ENCODE data around the gene PTPRJ.

GRCh38 chr11:48033918-48034341 lies 53.6 kb downstream of the PTPRJ start:
- TF ChIP-seq CTCF (conservative IDR thresholded peaks at IDR 0.05) (no peak), EZH2 (IDR thresholded peaks at IDR 0.05; ENCODE audit: low read depth) (no peak)

Data from PC-9 (cell line).